HG03378 (cell line): ENCODE measurements around the gene PSMG4.

Experiments used
- ATAC-seq: cut with Tn5 transposase; IDR thresholded peaks from one replicate; pipeline ENCODE4 v1.9.1; 2021; ENCODE audit warnings: mild to moderate bottlenecking, moderate library complexity; ENCODE audit not compliant: unreplicated experiment

The PSMG4 gene

DNA sequence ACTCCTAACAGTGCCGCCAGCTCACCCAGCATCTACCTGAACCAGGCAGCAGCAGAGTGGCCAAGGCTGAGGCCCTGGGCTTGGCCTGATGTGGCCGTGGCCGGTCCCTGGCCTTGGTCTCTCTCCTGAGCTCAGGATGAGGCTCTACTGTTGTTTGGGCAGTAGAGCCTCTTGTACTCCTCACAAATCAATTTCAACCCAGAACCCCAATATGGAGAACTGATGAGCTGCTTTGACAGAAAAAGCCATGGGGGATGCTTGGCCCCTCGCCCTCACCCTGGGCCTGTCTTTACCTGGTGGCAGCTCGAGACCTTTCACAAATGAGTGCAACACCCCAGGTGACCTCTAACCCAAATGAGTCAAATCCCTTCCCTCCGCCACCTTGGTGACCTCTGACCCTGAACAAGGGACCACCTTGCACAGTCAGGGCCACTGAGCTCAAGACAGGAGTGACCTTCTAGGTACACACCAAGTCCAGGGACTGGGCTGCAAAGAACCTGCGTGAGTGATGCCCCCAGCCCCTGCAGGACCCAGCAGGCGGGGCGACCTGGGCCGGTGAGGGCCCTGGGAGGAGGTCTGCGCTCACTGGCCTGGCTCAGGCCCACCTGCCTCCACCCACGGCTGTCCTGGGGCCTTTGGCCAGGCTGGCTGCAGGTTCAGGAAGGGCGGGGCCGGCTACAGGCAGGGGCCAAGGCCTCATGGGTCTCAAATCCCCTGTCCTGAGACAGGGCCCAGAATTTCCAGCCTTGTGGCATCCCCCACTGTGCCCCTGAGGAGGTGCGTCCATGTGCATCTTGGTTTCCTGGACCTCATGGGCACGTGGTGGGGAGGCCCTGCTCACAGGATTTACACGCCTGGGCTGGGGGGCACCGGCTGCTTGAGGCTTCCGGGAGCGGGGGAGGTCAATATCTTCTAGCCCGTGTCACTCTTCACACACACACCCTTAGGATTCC is 30.2 kb downstream of the PSMG4 start:
- no peak for ATAC-seq

DNA sequence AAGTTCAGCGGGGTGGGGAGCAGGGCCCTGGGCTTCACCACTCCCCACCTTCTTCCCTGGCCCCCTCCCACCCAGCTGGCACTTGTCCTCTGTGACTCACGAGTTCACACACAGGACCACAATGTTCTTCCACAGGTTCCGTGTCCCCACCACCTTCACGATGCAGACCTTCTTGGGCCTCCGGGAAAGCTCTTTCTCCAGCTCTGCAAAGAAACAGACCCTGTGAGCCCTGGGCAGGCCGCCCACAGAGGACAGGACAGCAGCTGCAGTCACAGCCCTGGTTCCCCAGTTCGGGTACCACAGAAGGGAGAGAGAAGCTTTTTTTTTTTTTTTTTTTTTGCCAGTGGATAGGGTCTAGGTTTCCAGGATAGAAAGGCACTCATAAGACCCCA is 30.9 kb downstream of the PSMG4 start:
- ATAC-seq = no peak

DNA sequence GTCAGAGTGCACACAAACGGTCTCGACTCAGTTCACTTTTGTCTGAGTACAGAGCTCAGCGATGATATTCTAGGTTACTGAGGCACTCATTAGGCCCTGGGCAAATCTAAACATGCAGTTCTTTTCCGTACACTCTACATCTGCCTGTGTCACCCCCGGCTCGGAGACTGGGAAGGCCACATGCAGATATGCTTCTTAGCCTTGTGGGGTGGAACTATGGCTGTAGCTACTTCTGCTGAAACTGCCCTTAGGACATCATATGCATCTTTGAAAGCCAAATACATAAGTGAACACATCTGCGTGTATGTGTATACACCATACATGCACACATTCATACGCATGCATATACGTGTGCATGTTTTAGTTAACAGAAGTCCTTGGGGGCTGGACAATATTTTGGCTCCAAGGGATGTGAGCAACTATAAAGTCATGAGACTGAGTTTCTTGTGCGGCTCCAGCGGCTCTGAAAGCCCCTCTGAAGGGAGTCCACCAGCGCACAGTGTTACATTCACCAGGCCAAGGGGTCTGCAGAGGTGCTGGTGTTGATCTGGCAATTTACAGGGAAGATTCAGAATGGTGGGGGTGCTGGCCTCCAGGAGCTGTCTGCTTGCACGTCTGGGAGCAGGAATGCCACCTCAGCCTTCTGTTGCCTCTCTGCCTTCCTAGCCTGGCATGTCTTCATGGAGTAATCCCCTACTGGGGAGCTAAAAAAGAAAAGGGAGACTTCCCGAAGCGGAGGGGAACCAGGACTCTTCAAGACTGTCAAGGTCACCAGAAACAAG is 31.6 kb downstream of the PSMG4 start:
- no peak for ATAC-seq

DNA sequence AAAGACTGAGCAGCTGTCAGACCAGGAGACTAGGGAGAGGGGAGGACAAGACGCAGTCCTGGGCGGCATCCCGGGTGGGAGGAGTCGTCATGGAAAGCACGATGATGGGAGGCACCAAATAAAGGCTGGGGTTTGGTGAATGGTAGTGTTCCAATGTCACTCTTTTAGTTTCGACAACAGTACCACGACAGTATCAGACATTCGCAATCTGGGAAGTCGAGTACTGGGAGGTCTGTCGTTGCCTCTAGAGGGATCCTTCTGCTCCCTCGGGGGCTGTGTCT is 32.1 kb downstream of the PSMG4 start:
- no peak for ATAC-seq

- ATAC-seq = no peak
These were observed 32.6 kb downstream of the PSMG4 start for GRCh38 chr6:3291346-3291745.

DNA sequence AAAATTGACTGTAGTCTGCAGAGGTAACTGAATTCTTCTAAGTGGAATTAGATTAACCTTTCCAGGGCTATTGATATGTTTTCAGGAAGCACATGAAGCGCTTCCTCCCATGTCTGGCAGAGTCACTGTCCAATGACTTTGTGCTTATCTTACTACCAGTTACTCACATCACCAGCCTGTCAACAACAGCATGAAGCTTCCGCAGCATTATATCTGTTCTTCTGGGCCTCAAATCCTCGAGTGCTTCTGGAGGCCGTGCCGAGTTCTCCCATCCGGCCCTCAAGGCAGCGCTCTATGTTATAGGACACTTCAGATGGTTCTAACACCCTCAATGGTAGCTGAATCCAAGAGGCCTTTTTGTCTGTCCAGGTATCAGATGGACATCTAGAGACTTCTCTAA is 33.2 kb downstream of the PSMG4 start:
- no peak for ATAC-seq

GRCh38 chr6:3292431-3293197 is 33.9 kb downstream of the PSMG4 start:
- ATAC-seq = no peak

GRCh38 chr6:3293271-3294155 is 34.8 kb downstream of the PSMG4 start:
- no peak for ATAC-seq

DNA sequence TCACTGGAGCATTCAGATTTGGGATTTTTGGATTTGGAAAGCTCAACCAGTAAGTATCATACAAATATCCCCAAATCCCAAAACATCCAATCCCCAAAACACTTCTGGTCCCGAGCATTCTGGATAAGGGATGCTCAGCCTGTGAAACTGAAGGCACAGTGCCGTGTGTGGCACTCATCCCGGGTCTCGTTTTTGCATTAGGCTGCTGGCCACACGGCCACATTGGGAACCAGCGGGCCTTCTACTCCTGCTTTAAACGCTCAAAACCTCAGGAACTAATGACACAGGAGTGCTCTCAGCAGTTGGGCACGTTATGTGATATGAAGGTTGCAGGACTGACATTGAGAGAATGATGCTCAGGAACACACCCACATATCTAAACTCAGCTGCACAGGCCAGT is 35.6 kb downstream of the PSMG4 start:
- no peak for ATAC-seq

GRCh38 chr6:3294921-3295871 is 36.4 kb downstream of the PSMG4 start:
- ATAC-seq = no peak

DNA sequence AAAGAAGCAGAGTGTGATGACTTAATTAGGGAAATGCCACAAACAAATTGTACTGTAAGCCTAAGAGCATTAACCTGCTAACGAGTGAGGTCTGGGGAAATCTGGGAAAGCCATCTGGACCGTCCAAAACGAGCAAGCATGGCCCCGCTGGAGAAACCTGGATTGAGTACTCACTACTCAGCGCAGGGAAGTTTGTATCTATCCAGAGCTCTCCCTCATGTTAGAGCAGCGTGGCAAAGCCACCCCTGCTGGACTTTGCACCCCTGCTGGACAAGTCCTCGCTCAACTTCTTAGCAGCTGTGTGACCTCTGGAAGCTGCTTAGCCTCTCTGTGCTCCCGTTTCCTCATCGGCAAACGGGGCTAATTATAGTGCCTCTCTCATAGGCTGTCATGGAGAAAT is 37.3 kb downstream of the PSMG4 start:
- ATAC-seq = no peak

- no peak for ATAC-seq
These were observed 37.8 kb downstream of the PSMG4 start for GRCh38 chr6:3296537-3296936.

DNA sequence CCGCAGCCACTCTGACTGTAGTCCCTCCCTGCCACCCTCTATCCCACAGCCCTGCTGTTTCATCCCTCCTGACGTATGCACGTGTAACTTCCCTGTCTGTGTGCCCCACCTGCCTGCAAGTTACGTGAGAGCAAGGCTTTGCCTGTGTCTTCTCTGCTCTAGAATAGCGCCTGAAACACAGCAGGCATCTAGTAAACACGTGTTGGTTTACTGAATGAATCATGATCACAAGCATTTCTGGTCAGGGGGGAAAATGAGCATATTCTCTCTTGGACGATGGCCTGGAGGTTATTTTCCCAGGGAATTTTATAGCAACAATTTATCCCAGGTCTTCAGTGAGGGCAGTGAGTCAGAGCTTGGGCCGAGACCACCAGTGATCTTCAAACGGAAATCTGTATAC is 38.3 kb downstream of the PSMG4 start:
- no peak for ATAC-seq

DNA sequence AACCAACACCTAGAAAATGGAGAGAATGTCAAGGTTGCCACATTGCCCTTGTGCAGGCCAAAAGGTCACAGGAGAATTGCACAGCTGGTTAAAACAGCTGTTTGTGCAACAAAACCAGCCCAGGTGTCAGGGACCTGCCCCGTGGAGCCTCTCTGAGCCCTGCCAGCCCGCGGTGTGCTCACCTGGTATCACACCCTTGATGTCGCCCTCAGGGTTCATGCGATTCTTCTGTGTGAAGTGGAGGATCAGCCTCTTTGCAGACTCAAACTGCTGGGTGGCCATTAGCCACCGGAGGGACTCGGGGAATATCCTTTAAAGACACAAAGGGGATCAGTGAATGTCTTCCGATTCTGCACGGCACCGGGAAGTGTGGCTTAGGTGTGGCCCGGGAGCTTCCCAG is 39.2 kb downstream of the PSMG4 start:
- ATAC-seq = no peak

DNA sequence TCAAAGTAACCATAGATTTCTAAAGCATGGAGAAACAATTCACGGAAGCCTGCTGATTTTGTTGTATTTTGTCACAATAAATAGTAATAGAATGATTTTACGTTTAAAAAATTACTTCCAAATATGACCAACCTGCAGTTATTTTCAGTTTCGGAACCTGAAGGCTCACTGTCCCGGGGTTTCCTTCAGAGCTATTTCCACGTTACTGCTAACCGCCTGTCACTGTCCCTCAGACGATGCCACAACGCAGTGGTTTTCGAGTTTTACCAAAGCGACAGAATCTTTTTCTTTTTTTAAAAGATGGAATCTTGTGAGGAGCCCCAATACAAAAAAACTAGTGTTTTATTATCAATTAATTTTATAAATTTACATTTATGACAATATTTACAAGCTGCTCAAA is 40.5 kb downstream of the PSMG4 start:
- no peak for ATAC-seq

DNA sequence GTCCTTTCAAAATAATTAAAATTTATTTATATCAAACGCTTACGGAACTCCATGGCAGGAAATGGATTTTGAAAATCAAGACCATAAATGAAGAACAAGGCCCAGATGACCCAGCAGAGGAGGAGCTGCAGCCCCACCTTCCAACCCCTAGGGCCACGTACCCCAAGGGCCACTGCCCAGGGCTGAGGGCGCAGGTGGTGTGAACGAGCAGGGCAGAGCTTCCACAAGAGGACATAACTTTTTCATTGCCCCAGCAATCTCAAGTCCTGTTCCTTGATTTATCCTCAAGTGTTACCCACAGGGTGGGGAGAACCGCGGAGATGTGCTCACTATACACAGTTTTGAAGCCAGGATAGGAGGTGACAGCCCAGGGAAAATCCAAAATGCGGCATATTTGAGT is 42.8 kb downstream of the PSMG4 start:
- no peak for ATAC-seq

DNA sequence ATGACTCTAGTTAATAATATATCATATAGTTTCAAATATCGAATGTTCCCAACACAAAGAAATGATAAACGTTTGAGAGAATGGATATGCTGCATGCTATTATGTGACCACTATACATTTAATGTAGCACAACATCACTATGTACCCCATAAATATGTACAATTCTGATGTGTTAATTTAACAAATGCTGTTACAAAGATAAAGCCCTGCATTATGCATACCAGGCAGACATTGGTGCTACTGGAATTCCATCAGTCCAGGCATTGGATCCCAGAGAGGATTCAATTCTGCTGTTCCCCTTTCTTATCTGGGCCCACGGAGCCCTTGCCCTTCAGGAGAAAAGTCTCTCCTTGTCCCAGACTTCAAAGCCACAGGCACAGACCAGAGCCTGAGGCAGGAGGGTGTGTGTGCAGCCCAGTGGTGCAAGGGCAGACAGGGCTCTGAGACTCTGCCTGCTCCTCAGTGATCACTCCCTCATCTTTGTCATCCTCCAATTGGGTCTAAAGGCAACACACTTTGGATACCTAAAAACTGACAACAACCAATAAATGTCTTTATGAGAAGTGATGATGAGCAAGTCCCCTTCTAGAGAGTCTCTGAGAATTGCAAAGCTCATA is 45.2 kb downstream of the PSMG4 start:
- no peak for ATAC-seq

DNA sequence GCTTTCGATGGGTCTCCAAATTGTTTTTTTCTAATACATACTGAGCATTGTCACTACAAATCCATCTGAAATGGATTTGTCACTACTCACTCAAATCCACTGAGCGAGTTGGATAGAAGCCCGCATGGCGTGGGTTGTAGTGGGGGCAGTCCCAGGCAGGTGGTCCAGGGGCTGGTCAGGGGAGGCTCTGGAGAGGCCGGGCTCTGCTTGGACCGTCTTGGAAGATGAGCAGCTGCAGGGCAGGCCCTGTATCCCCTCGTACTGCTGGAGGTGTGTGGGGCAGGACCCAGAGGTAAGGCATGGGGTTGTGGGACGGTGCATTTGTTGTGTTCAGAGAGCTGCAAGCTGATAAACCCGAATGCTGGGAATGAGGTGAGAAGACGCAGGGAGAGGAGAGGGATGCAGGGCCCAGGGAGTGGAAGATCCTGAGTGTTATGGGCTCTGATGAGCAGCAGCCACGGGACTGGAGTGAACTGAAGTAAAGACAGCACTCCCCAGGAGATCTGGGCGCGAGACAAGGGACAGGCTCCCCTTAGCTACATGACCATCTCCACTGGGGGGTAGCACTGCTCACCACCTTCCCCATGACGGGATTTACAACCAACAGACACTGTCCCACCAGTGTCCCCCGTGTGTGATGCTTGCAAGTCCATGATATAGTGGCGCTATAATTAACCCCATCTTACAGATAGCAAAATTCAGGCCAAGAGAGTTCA is 45.9 kb downstream of the PSMG4 start:
- ATAC-seq = no peak

DNA sequence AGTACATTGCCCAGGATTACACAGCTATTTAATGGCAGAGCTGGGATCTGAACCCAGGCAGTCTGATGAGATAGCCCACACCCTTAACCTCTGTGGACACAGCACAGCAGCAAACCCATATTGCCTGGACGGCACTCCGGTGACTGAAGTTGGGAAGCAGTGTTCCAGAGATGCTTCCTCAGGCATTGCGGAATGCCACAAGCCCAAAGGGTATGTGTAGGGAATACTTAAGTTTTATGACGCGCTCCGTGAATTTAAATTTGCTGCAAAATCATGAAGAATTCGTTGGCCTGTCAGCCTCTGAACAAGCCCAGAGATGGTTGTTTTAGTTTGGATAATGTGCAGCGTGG is 46.4 kb downstream of the PSMG4 start:
- ATAC-seq = no peak
